A549 (cell line): ENCODE measurements around the gene RBM17. TPM values are rescaled to one million over a fixed set of nuclear protein-coding genes. Genes with fewer than 3 reads are reported as not detected.

Experiments
- ATAC-seq, 2 experiments: fragments of 200-7000 bp in 1 of 2; fragments of >200 bp in 1 of 2; cut with Nextera tagmentation in 1 of 2; cut with Tn5 transposase in 1 of 2; 3 replicates each; pipeline versions ENCODE4 v1.8.0 to v1.9.1; 2018 to 2020; ENCODE audit warnings: mild to moderate bottlenecking in 1 of 2, moderate library complexity in 1 of 2
- CTCF ChIA-PET: fragments of 300-600 bp; sonication (Branson Sonifier 250); formaldehyde crosslinking; extraction: SDS; loops from one replicate; lab custom pipeline; 2021; ENCODE audit warnings: antibody characterized with exemption, inconsistent platforms; lab: Yijun Ruan, JAX
- POLR2A ChIA-PET: fragments of 350-600 bp; formaldehyde crosslinking; extraction: SDS; loops from one replicate; lab custom pipeline; 2021; ENCODE audit warnings: antibody characterized with exemption, inconsistent platforms; lab: Yijun Ruan, JAX
- DNase-seq, 2 experiments: peaks; one replicate each; pipeline versions ENCODE4 v3.0.0 to v3.0.0-alpha.2; 2011 to 2016; ENCODE audit warnings: low read depth in 1 of 2, low spot score in 1 of 2
- FAIRE-seq: peaks from 2 replicates; lab custom pipeline; 2011; peaks lifted over from hg19 to GRCh38; lab: Jason Lieb, UNC
- H3K27ac ChIP-seq, 2 experiments: fragments of >200 bp; sonication (Bioruptor Twin); formaldehyde crosslinking; 3 replicates each; pipeline ENCODE4 v1.5.1; 2016 to 2017
- H3K4me1 ChIP-seq: fragments of >200 bp; sonication (Bioruptor Twin); formaldehyde crosslinking; 3 replicates; pipeline ENCODE4 v1.6.1; 2016
- H3K4me2 ChIP-seq: fragments of >200 bp; sonication (Bioruptor Twin); formaldehyde crosslinking; 3 replicates; pipeline ENCODE4 v1.6.1; 2016
- H3K4me3 ChIP-seq: fragments of >200 bp; sonication (Bioruptor Twin); formaldehyde crosslinking; 3 replicates; pipeline ENCODE4 v1.5.1; 2016
- H3K9me3 ChIP-seq: fragments of >200 bp; sonication (Bioruptor Twin); formaldehyde crosslinking; 3 replicates; pipeline ENCODE4 v1.6.1; 2016
- BHLHE40 ChIP-seq: IDR thresholded peaks from 2 replicates; pipeline ENCODE4 v1.6.1; 2012; ENCODE audit warnings: low read depth, low read length, inconsistent platforms
- CBX2 ChIP-seq: fragments of 200-600 bp; sonication (generic); IDR thresholded peaks from 2 replicates; pipeline ENCODE4 v1.6.1; 2016; ENCODE audit warnings: low read depth, mild to moderate bottlenecking, borderline replicate concordance
- CEBPB ChIP-seq, 2 experiments: fragments of >200 bp in 1 of 2; sonication (Bioruptor Twin) in 1 of 2; formaldehyde crosslinking in 1 of 2; IDR thresholded peaks; 2 replicates each; pipeline ENCODE4 v1.6.1; 2012 to 2016
- CHD4 ChIP-seq: fragments of 200-600 bp; sonication (generic); IDR thresholded peaks from 2 replicates; pipeline ENCODE4 v1.6.1; 2016; ENCODE audit warnings: antibody characterized with exemption, mild to moderate bottlenecking, borderline replicate concordance
- EHMT2 ChIP-seq: fragments of 200-600 bp; sonication (generic); IDR thresholded peaks from 2 replicates; pipeline ENCODE4 v1.6.1; 2016; ENCODE audit warnings: antibody characterized with exemption, low read depth, mild to moderate bottlenecking, moderate library complexity
- EP300 ChIP-seq, 2 experiments: fragments of >200 bp; sonication (Bioruptor Twin); formaldehyde crosslinking; IDR thresholded peaks; 2 replicates in 1 of 2; 3 replicates in 1 of 2; pipeline ENCODE4 v1.6.1; 2016 to 2017
- FOSL2 ChIP-seq, 2 experiments: fragments of 450-650 bp in 1 of 2; fragments of >200 bp in 1 of 2; sonication (Bioruptor Twin) in 1 of 2; formaldehyde crosslinking; IDR thresholded peaks; 2 replicates each; pipeline versions ENCODE4 v1.5.0 to v1.6.1; 2016 to 2020; ENCODE audit warnings: mild to moderate bottlenecking in 1 of 2, moderate library complexity in 1 of 2
- HDAC2 ChIP-seq: fragments of 200-600 bp; sonication (generic); IDR thresholded peaks from 2 replicates; pipeline ENCODE4 v1.6.1; 2016
- HEYL ChIP-seq: fragments of 250-450 bp; sonication (Bioruptor Pico); IDR thresholded peaks from 2 replicates; pipeline ENCODE4 v1.8.0; 2021; ENCODE audit warnings: mild to moderate bottlenecking, moderate library complexity
- JUN ChIP-seq, 2 experiments: fragments of >200 bp; sonication (Bioruptor Twin); formaldehyde crosslinking; IDR thresholded peaks; 2 replicates in 1 of 2; 3 replicates in 1 of 2; pipeline ENCODE4 v1.6.1; 2016 to 2017
- KDM5A ChIP-seq: fragments of 200-600 bp; sonication (generic); IDR thresholded peaks from 2 replicates; pipeline ENCODE4 v1.6.1; 2016; ENCODE audit warnings: antibody characterized with exemption, mild to moderate bottlenecking
- MAZ ChIP-seq: fragments of 150-350 bp; IDR thresholded peaks from 2 replicates; pipeline ENCODE4 v1.6.1; 2014; ENCODE audit warnings: antibody characterized with exemption, low read depth, low read length, borderline replicate concordance
- NFE2L2 ChIP-seq: fragments of 150-350 bp; conservative IDR thresholded peaks from 2 replicates; pipeline ENCODE4 v1.6.1; 2014; ENCODE audit warnings: low read length
- PHF8 ChIP-seq: fragments of 200-600 bp; sonication (generic); IDR thresholded peaks from 2 replicates; pipeline ENCODE4 v1.6.1; 2016; ENCODE audit warnings: low read depth, mild to moderate bottlenecking, antibody characterized with exemption, moderate library complexity, borderline replicate concordance
- POLR2AphosphoS2 ChIP-seq: conservative IDR thresholded peaks from 2 replicates; pipeline ENCODE4 v1.6.1; 2012; ENCODE audit warnings: low read length, improper control_type of control experiment, inconsistent platforms
- RAD21 ChIP-seq, 2 experiments: fragments of >200 bp in 1 of 2; sonication (Bioruptor Twin) in 1 of 2; formaldehyde crosslinking in 1 of 2; IDR thresholded peaks in 1 of 2; conservative IDR thresholded peaks in 1 of 2; 2 replicates in 1 of 2; 3 replicates in 1 of 2; pipeline ENCODE4 v1.6.1; 2012 to 2018; ENCODE audit warnings: inconsistent platforms in 1 of 2
- RARB ChIP-seq: fragments of 250-450 bp; sonication (Bioruptor Pico); IDR thresholded peaks from 2 replicates; pipeline ENCODE4 v1.8.0; 2021; ENCODE audit warnings: mild to moderate bottlenecking, moderate library complexity
- SMC3 ChIP-seq: fragments of >200 bp; sonication (Bioruptor Twin); formaldehyde crosslinking; IDR thresholded peaks from 3 replicates; pipeline ENCODE4 v1.6.1; 2018; ENCODE audit warnings: inconsistent platforms
- SREBF2 ChIP-seq: fragments of 450-650 bp; IDR thresholded peaks from 2 replicates; pipeline ENCODE4 v1.6.1; 2014; ENCODE audit warnings: mild to moderate bottlenecking, moderate library complexity
- TP53 ChIP-seq: fragments of 250-450 bp; sonication (Bioruptor Pico); IDR thresholded peaks from 2 replicates; pipeline ENCODE4 v1.5.0; 2021; ENCODE audit warnings: mild to moderate bottlenecking, moderate library complexity
- ZFP36 ChIP-seq: fragments of 450-650 bp; IDR thresholded peaks from 2 replicates; pipeline ENCODE4 v1.6.1; 2014; ENCODE audit warnings: borderline replicate concordance; ENCODE audit not compliant: partially characterized antibody
- ZNF302 ChIP-seq: fragments of 250-450 bp; sonication (Bioruptor Pico); IDR thresholded peaks from 2 replicates; pipeline ENCODE4 v1.9.0; 2021; ENCODE audit warnings: inconsistent platforms, mild to moderate bottlenecking, moderate library complexity
- ZSCAN20 ChIP-seq: fragments of 250-450 bp; sonication (Bioruptor Pico); IDR thresholded peaks from 2 replicates; pipeline ENCODE4 v1.8.0; 2022; ENCODE audit warnings: mild to moderate bottlenecking, moderate library complexity
- WGBS: methylation state at CpG from one replicate; pipeline ENCODE4 v1.1.6; 2017; ENCODE audit errors: missing lambda C conversion rate; 5-methylcytosine and 5-hydroxymethylcytosine counted together
- polyA plus RNA-seq, 4 experiments: library from polyadenylated mRNA; depleted of rRNA in 3 of 4; stranded (reverse); fragments of >200 nt; fragmentation: RNase III in 1 of 4; extraction: RNeasy Plus Mini Kit Qiagen cat#74134 plus additional on column Dnase treatment in 1 of 4; gene quantifications; 2 replicates in 3 of 4; 3 replicates in 1 of 4; pipeline ENCODE4 v1.2.3, GENCODE V29; 2011 to 2017
- TF ChIP-seq, protein P1 (sequence below): fragments of >200 bp; sonication (Bioruptor Twin); formaldehyde crosslinking; IDR thresholded peaks from 3 replicates; pipeline ENCODE4 v1.6.1; 2016
- TF ChIP-seq, protein P2 (sequence below): fragments of 450-650 bp; IDR thresholded peaks from 2 replicates; pipeline ENCODE4 v1.6.1; 2014; ENCODE audit warnings: antibody characterized with exemption

Gene RBM17
- polyA plus RNA-seq, 2 of the 4 experiments (the other 2 are of a cell fraction): 75.2 to 121 TPM

DNA sequence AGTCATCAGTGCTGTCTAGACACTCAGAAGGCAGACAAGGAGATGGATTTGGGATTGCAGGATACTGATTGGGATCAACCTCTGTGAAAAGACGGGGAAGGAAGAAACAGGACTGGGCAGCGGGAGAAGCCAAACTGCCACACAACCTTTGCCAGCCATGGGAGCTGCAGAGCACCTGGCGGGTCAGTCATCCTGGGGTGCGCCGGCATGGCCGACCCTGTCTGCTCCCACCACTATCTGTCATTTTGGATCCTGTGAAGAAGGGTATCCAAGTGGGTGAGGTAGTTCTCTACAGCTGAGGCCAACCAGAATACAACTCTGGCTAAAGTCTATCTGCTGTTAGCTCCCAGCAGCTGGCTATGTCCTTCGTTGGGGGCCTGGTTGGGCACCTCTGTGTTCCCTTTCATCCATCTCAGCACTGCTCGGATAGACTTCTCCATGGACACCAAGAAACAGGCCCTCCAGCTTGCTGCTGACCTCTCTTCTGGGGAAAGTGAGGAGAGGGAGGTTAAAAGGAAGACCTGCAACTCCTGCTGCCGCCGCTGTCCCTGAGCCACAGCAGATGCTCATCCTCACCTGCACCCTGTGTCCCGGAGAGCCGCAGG lies 11.7 kb upstream of the RBM17 start:
- POLR2A ChIA-PET: no interaction called here
- WGBS: 54% methylated on average over 12 of the region's 12 CpGs
- Histone ChIP-seq H3K27ac (no peak overlapping the region), H3K4me3 (no peak overlapping the region), H3K9me3 (0 out of 3 replicates have a peak, but pooled peaks cover 5% of the 10 kb centered on the region)
- CTCF ChIA-PET: interaction anchor here (0.7 to 1.4 kb wide), 5 partner anchors 9 to 33 kb away, joined by 3 to 9 read pairs (median 3); no protein-coding TSS in a partner anchor
- FAIRE-seq: no peak
- no peak for DNase-seq
- no peak; a peak in 2 of 6 replicates for ATAC-seq
- TF ChIP-seq HEYL (CRISPR knock-in tag): no peak
- no peak for TF ChIP-seq ZNF302
- TF ChIP-seq SMC3: no peak
- TF ChIP-seq ZSCAN20 (CRISPR knock-in tag): no peak
- TF ChIP-seq BHLHE40: no peak
- TF ChIP-seq CEBPB (IDR thresholded peaks at IDR 0.05): no peak
- TF ChIP-seq, all 56 proteins: peak for 0
- Histone ChIP-seq H3K4me1 (no peaks in the 10 kb centered on the region), H3K4me2 (no peak overlapping the region)

DNA sequence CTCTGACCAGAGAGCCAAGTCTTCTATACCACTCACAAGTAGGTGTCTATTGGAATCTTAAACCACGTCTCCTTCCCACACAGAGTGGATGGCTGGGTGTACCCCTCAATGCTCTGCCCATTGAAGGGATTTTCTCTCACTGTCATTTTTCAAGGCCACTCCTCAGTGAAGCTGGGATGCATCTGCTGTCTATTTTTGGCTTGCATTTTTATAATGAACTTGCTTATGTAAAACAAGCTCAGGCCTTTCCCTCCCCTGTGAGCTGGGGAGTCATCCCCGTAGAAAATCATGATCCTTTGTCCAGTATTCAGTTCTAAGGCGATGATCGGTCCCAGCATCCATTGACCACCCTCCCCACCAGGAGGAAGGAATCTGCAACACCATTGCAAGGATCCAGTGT lies 9.8 kb upstream of the RBM17 start:
- TF ChIP-seq EP300 (IDR thresholded peaks at IDR 0.05) (no peak), KDM5A (no peak), RARB (CRISPR knock-in tag) (no peak), RAD21 (conservative IDR thresholded peaks at IDR 0.05 in 1 of 2, IDR thresholded peaks at IDR 0.05 in 1 of 2) (no peak), EHMT2 (no peak), PHF8 (no peak), SREBF2 (no peak), ZFP36 (no peak), NFE2L2 (no peak), POLR2AphosphoS2 (no peak), TP53 (no peak), HDAC2 (no peak), CBX2 (no peak), MAZ (no peak), JUN (IDR thresholded peaks at IDR 0.05) (no peak), CHD4 (no peak), FOSL2 (IDR thresholded peaks at IDR 0.05) (no peak), FOSL2 (CRISPR knock-in tag; IDR thresholded peaks at IDR 0.05) (no peak)
- TF ChIP-seq, protein P1, sequence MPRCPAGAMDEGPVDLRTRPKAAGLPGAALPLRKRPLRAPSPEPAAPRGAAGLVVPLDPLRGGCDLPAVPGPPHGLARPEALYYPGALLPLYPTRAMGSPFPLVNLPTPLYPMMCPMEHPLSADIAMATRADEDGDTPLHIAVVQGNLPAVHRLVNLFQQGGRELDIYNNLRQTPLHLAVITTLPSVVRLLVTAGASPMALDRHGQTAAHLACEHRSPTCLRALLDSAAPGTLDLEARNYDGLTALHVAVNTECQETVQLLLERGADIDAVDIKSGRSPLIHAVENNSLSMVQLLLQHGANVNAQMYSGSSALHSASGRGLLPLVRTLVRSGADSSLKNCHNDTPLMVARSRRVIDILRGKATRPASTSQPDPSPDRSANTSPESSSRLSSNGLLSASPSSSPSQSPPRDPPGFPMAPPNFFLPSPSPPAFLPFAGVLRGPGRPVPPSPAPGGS: no peak
- TF ChIP-seq, protein P2, sequence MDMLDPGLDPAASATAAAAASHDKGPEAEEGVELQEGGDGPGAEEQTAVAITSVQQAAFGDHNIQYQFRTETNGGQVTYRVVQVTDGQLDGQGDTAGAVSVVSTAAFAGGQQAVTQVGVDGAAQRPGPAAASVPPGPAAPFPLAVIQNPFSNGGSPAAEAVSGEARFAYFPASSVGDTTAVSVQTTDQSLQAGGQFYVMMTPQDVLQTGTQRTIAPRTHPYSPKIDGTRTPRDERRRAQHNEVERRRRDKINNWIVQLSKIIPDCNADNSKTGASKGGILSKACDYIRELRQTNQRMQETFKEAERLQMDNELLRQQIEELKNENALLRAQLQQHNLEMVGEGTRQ: no peak
- FAIRE-seq (no peak), DNase-seq (no peak), ATAC-seq (no peak)
- H3K4me3 ChIP-seq: no peak overlapping the region
- no peak overlapping the region for H3K4me2 ChIP-seq
- CTCF ChIA-PET: interaction anchor here (0.7 to 1.6 kb wide), 2 partner anchors 65 to 327 kb away, joined by 3 to 5 read pairs; no protein-coding TSS in a partner anchor
- 0 out of 3 replicates have a peak, but pooled peaks cover 5% of the 10 kb centered on the region for H3K9me3 ChIP-seq
- no peaks in the 10 kb centered on the region for H3K4me1 ChIP-seq
- H3K27ac ChIP-seq: no peak overlapping the region
- POLR2A ChIA-PET: no interaction called here
- 63% methylated on average over 4 of the region's 4 CpGs for WGBS
